Suprapubic skin (tissue), 4 donors: ENCODE measurements around the gene PSME3. TPM values are rescaled to one million over a fixed set of nuclear protein-coding genes. Genes with fewer than 3 reads are reported as not detected.
A peak's percentile ranks its signal among the peaks of the same experiment; 100 is the strongest.

Source experiments
- DNase-seq, 2 donors: peaks; one replicate each; pipeline ENCODE4 v3.0.0-alpha.2; 2019; ENCODE audit warnings: low spot score in 2 of 2
- H3K27ac ChIP-seq: fragments of 200-600 bp; sonication (generic); one replicate; pipeline ENCODE4 v1.5.1; 2019
- H3K27me3 ChIP-seq: fragments of 200-600 bp; sonication (generic); one replicate; pipeline ENCODE4 v1.5.1; 2019
- H3K36me3 ChIP-seq: fragments of 200-600 bp; sonication (generic); one replicate; pipeline ENCODE4 v1.5.1; 2019
- H3K4me1 ChIP-seq: fragments of 200-600 bp; sonication (generic); one replicate; pipeline ENCODE4 v1.5.1; 2019
- H3K4me3 ChIP-seq: fragments of 200-600 bp; sonication (generic); one replicate; pipeline ENCODE4 v1.5.1; 2019; ENCODE audit warnings: mild to moderate bottlenecking
- H3K9me3 ChIP-seq: fragments of 200-600 bp; sonication (generic); one replicate; pipeline ENCODE4 v1.5.1; 2019
- EP300 ChIP-seq: sonication (generic); formaldehyde crosslinking; IDR thresholded peaks from one replicate; pipeline ENCODE4 v1.6.1; 2017; ENCODE audit warnings: antibody characterized with exemption
- POLR2A ChIP-seq, 2 donors: fragments of 450-650 bp; IDR thresholded peaks; one replicate each; pipeline ENCODE4 v1.6.1; 2017; ENCODE audit warnings: antibody characterized with exemption in 2 of 2, mild to moderate bottlenecking in 2 of 2, moderate library complexity in 2 of 2
- POLR2AphosphoS5 ChIP-seq, 3 donors: sonication (generic); formaldehyde crosslinking; IDR thresholded peaks; one replicate each; pipeline ENCODE4 v1.6.1; 2017; ENCODE audit warnings: antibody characterized with exemption in 3 of 3
- WGBS: methylation state at CpG from one replicate; pipeline ENCODE4 v1.1.5; 2018; 5-methylcytosine and 5-hydroxymethylcytosine counted together
- total RNA-seq, 4 donors: library from RNA; depleted of rRNA; stranded (reverse); fragments of >200 nt; gene quantifications; one replicate each; pipeline ENCODE4 v1.1.0, GENCODE V29; 2016
- TF ChIP-seq, protein P1 (sequence below), 2 donors: fragments of 200-600 bp in 1 of 2; fragments of 450-650 bp in 1 of 2; sonication (generic) in 1 of 2; IDR thresholded peaks; one replicate each; pipeline ENCODE4 v1.5.1; 2016 to 2019; ENCODE audit warnings: antibody characterized with exemption in 2 of 2, mild to moderate bottlenecking in 1 of 2, moderate library complexity in 1 of 2

Gene PSME3
- total RNA-seq, 4 donors from 2014 or later = 47.0 to 106 (median 82.8) TPM

DNA sequence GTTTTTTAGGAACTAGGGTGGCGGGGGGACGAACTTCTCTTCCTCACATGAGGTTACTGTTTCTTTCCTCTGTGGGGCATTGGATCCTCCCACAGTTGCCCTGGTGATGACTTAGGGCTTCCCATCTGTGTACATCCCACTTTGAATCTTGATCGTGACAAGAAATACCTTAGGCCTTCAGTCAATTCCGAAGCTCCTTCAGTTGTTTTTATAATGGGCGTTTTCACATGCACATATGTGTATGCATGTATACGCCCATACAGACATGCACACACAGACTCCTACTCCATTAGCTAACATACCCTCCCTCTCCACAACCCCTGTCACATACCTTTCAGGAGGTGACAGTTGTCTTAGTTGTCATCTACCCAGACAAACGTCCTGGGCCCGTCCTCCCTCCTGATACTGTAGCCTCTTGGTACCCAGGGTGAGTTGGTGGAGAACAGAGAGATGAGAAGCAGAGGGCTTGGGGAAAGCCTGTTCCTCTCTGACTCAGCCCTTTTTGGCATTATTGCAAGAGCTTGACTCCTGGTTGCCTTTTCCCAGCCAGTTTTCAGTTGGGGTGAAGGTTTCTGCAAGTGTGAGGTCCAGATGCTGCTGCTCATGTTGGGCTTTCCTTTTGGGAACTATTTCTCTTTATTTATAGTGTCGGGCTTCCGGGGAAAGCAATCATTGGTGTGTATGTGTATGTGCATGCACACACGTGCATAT, 8.9 kb downstream of the PSME3 start:
- H3K4me3 ChIP-seq = no peak overlapping the region
- H3K9me3 ChIP-seq = no peaks in the 10 kb centered on the region
- peaks cover 84% of the 10 kb centered on the region for H3K36me3 ChIP-seq
- no peak overlapping the region for H3K27ac ChIP-seq
- H3K27me3 ChIP-seq = no peaks in the 10 kb centered on the region
- 72% methylated on average over 11 of the region's 11 CpGs for WGBS
- TF ChIP-seq POLR2A (IDR thresholded peaks at IDR 0.05) = no peak
- TF ChIP-seq, protein P1, sequence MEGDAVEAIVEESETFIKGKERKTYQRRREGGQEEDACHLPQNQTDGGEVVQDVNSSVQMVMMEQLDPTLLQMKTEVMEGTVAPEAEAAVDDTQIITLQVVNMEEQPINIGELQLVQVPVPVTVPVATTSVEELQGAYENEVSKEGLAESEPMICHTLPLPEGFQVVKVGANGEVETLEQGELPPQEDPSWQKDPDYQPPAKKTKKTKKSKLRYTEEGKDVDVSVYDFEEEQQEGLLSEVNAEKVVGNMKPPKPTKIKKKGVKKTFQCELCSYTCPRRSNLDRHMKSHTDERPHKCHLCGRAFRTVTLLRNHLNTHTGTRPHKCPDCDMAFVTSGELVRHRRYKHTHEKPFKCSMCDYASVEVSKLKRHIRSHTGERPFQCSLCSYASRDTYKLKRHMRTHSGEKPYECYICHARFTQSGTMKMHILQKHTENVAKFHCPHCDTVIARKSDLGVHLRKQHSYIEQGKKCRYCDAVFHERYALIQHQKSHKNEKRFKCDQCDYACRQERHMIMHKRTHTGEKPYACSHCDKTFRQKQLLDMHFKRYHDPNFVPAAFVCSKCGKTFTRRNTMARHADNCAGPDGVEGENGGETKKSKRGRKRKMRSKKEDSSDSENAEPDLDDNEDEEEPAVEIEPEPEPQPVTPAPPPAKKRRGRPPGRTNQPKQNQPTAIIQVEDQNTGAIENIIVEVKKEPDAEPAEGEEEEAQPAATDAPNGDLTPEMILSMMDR (IDR thresholded peaks at IDR 0.05) = no peak
- no peak for TF ChIP-seq POLR2AphosphoS5 (IDR thresholded peaks at IDR 0.05)
- TF ChIP-seq EP300 = no peak
- peaks cover 11% of the 10 kb centered on the region for H3K4me1 ChIP-seq
- DNase-seq = no peak

DNA sequence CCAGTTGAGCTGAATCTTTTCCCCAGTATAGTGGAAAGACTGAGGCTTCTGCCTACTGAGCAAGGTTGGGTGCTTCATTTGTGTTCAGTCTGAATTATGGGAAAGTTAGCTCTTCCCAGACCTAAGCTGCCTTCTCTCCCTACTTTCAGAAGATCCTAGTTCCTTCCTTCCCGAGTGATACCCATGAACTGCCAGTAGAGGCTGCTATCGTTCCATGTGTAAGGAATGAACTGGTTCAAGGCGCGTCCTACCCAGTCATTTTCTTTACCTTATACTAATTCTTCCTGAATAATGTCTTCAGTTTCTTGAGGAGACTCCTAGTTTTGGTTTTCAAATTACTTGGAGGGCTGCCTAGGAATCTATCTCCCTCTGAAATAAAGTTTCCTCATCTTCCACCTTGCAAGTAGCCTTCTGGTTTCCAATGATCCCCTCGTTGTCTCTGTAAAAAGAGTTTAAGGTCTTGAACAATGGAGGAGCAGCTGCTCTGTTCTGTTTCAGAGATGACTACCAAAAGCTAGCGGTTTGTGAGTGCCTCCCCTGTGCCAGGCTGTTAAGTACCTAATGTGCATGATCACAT, 10.2 kb downstream of the PSME3 start:
- Histone ChIP-seq H3K4me3 (no peak overlapping the region), H3K27ac (no peak overlapping the region), H3K4me1 (peaks cover 13% of the 10 kb centered on the region), H3K27me3 (no peaks in the 10 kb centered on the region), H3K9me3 (no peaks in the 10 kb centered on the region), H3K36me3 (peaks cover 71% of the 10 kb centered on the region)
- TF ChIP-seq, protein P1 (IDR thresholded peaks at IDR 0.05) = peak; percentile 67 to 83
- no peak for TF ChIP-seq POLR2AphosphoS5 (IDR thresholded peaks at IDR 0.05)
- 28% methylated on average over 6 of the region's 6 CpGs for whole genome bisulfite sequencing
- no peak for DNase-seq

DNA sequence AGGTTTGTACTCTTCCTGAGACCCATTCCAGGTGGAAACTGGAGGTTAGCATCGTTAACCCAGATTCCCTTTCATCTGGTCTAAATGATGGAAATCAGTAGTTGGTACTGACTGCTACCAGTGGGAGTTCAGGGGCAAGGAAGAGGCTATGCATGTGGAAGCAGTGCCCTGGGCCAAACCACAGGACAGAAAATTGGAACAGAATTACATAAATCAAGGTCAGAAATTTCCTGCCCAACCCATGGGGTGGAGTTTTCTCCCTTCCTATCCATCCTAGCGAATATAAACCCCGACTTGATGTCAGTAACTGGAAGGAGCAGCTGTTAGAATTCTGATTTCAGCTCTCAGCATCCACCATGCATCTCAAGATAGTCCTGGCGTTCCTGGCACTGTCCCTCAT, 11.1 kb downstream of the PSME3 start, which contains the start of gene AOC2:
TSS of gene AOC2 (plus strand) at position 310 of the 400 bp plus-strand sequence. CDS start at position 357, 47 bp downstream.
- H3K27me3 ChIP-seq = no peaks in the 10 kb centered on the region
- WGBS = 52% methylated on average over 4 of the region's 4 CpGs
- DNase-seq = no peak
- TF ChIP-seq EP300 = no peak
- no peak for TF ChIP-seq POLR2A (IDR thresholded peaks at IDR 0.05)
- TF ChIP-seq, protein P1 (IDR thresholded peaks at IDR 0.05) = no peak
- TF ChIP-seq POLR2AphosphoS5 (IDR thresholded peaks at IDR 0.05) = no peak
- H3K36me3 ChIP-seq = peaks cover 63% of the 10 kb centered on the region
- no peak within 1 kb of the TSS for H3K27ac ChIP-seq
- H3K9me3 ChIP-seq = no peaks in the 10 kb centered on the region
- H3K4me1 ChIP-seq = peaks cover 13% of the 10 kb centered on the region
- no peak within 1 kb of the TSS for H3K4me3 ChIP-seq

DNA sequence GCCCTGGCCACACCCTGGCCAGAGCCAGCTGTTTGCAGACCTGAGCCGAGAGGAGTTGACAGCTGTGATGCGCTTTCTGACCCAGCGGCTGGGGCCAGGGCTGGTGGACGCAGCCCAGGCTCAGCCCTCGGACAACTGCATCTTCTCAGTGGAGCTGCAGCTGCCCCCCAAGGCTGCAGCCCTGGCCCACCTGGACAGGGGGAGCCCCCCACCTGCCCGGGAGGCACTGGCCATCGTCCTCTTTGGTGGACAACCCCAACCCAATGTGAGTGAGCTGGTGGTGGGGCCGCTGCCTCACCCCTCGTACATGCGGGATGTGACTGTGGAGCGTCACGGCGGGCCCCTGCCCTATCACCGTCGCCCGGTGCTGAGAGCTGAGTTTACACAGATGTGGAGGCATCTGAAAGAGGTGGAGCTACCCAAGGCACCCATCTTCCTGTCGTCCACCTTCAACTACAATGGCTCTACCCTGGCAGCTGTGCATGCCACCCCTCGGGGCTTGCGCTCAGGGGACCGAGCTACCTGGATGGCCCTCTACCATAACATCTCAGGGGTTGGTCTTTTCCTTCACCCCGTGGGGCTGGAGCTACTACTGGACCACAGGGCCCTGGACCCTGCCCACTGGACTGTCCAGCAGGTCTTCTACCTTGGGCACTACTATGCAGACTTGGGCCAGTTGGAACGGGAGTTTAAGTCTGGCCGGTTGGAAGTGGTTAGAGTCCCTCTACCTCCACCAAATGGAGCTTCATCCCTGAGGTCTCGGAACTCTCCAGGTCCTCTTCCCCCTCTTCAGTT, 11.8 kb downstream of the PSME3 start:
- Histone ChIP-seq H3K4me1 (peaks cover 18% of the 10 kb centered on the region), H3K27ac (no peak overlapping the region)

More for the DNA sequence above, 11.8 kb downstream of the PSME3 start:
- Histone ChIP-seq H3K9me3 (no peaks in the 10 kb centered on the region), H3K27me3 (no peaks in the 10 kb centered on the region), H3K36me3 (peaks cover 56% of the 10 kb centered on the region), H3K4me3 (no peak overlapping the region)
- no peak for DNase-seq
- 85% methylated on average over 9 of the region's 24 CpGs for WGBS
- TF ChIP-seq, protein P1 (IDR thresholded peaks at IDR 0.05) = no peak
- TF ChIP-seq EP300 (no peak), POLR2AphosphoS5 (IDR thresholded peaks at IDR 0.05) (no peak), POLR2A (IDR thresholded peaks at IDR 0.05) (no peak)
